Left lung (tissue), 10 donors: ENCODE results near the gene PPIL1. TPM values are rescaled to one million over a fixed set of nuclear protein-coding genes. Genes with fewer than 3 reads are reported as not detected.
A peak's percentile ranks its signal among the peaks of the same experiment; 100 is the strongest.

Experiments
- ATAC-seq: fragments of 200-7000 bp; cut with Tn5 transposase; one replicate; pipeline ENCODE4 v1.9.1; 2020; ENCODE audit warnings: moderate library complexity
- DNase-seq, 4 donors: peaks; one replicate each; pipeline ENCODE4 v3.0.0-alpha.2; 2013 to 2020
- H3K27ac ChIP-seq, 2 donors: fragments of 200-600 bp; sonication (generic) in 1 of 2; one replicate each; pipeline versions ENCODE4 v1.5.0 to v1.8.0; 2020 to 2021
- H3K27me3 ChIP-seq, 2 donors: fragments of 200-600 bp; sonication (generic) in 1 of 2; one replicate each; pipeline versions ENCODE4 v1.5.0 to v1.8.0; 2020 to 2021
- H3K36me3 ChIP-seq, 2 donors: fragments of 200-600 bp; sonication (generic) in 1 of 2; one replicate each; pipeline versions ENCODE4 v1.5.0 to v1.8.0; 2020 to 2021
- H3K4me1 ChIP-seq, 2 donors: fragments of 200-600 bp; one replicate each; pipeline ENCODE4 v1.8.0; 2021
- H3K4me3 ChIP-seq, 2 donors: fragments of 200-600 bp; sonication (generic) in 1 of 2; one replicate each; pipeline versions ENCODE4 v1.5.0 to v1.8.0; 2020 to 2021; ENCODE audit warnings: mild to moderate bottlenecking in 1 of 2
- H3K9me3 ChIP-seq, 2 donors: fragments of 200-600 bp; sonication (generic) in 1 of 2; one replicate each; pipeline versions ENCODE4 v1.5.0 to v1.8.0; 2020 to 2021
- intact Hi-C, 2 donors: fragments of 100-400 bp; cut with DNase I; formaldehyde crosslinking; loops; one replicate each; pipeline versions ENCODE4 v1.11.2 to v1.14.2; 2022
- polyA plus RNA-seq, 6 donors: library from polyadenylated mRNA; unstranded; fragments of 120-200 nt; gene quantifications; one replicate each; pipeline ENCODE4 v1.2.1, GENCODE V29; 2013; ENCODE audit not compliant: insufficient read length in 6 of 6
- total RNA-seq, 2 donors: library from RNA; stranded (reverse); fragmentation: NEBNext Ultra II Directional; extraction: Animal tissue kit (Norgen Biotek cat#: 25700); gene quantifications; one replicate each; pipeline ENCODE4 v1.2.1, GENCODE V29; 2021
- TF ChIP-seq, protein P1 (sequence below), 2 donors: fragments of 200-600 bp; sonication (generic) in 1 of 2; IDR thresholded peaks; one replicate each; pipeline versions ENCODE4 v1.5.0 to v1.8.0; 2021; ENCODE audit warnings: antibody characterized with exemption in 2 of 2
- donor health status: DM: no; HTN: yes; CAD: no.
- donor health status: DM: no; HTN: no; CAD: no.

The PPIL1 gene
- total and polyA plus RNA-seq, 8 donors, result 19.6 to 45.3 (median 34.5) TPM

- no peak overlapping the region for H3K27ac ChIP-seq
- intact Hi-C loops, result no loop called here
- TF ChIP-seq, protein P1, sequence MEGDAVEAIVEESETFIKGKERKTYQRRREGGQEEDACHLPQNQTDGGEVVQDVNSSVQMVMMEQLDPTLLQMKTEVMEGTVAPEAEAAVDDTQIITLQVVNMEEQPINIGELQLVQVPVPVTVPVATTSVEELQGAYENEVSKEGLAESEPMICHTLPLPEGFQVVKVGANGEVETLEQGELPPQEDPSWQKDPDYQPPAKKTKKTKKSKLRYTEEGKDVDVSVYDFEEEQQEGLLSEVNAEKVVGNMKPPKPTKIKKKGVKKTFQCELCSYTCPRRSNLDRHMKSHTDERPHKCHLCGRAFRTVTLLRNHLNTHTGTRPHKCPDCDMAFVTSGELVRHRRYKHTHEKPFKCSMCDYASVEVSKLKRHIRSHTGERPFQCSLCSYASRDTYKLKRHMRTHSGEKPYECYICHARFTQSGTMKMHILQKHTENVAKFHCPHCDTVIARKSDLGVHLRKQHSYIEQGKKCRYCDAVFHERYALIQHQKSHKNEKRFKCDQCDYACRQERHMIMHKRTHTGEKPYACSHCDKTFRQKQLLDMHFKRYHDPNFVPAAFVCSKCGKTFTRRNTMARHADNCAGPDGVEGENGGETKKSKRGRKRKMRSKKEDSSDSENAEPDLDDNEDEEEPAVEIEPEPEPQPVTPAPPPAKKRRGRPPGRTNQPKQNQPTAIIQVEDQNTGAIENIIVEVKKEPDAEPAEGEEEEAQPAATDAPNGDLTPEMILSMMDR (IDR thresholded peaks at IDR 0.05), result no peak
- H3K4me1 ChIP-seq, result peaks cover 11 to 26% of the 10 kb centered on the region in 2 donors
- H3K9me3 ChIP-seq, result no peaks in the 10 kb centered on the region
- no peaks in the 10 kb centered on the region for H3K36me3 ChIP-seq
- no peaks in the 10 kb centered on the region for H3K27me3 ChIP-seq
- DNase-seq (no peak), ATAC-seq (no peak)
- no peak overlapping the region for H3K4me3 ChIP-seq
These were observed 49.2 kb downstream of the PPIL1 start for GRCh38 chr6:36825452-36825851.

DNA sequence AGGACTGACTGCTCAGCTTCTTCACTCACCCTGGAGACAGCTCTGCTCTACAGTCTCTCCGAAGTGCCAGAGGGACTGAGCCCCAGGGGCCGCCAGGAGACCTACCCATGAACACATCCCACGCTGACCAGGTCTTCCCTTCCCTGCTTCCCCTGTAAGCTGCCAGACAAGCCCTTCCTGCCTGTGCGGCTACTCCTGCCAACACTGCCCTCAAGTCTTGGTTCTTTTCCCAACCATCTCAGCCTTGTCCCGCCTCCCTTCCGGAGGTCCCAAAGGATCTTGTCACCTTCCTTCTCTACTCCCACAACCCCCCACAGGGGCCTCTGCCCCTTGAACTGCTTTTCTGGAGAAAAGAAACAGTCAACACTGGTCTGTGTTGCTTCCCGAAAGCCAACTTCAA, 50.4 kb downstream of the PPIL1 start:
- TF ChIP-seq, protein P1 (IDR thresholded peaks at IDR 0.05), result no peak
- H3K27me3 ChIP-seq, result no peaks in the 10 kb centered on the region
- H3K36me3 ChIP-seq, result no peaks in the 10 kb centered on the region
- DNase-seq (no peak), ATAC-seq (peak; percentile 4)
- no peaks in the 10 kb centered on the region for H3K9me3 ChIP-seq
- H3K27ac ChIP-seq, result no peak overlapping the region
- intact Hi-C loops, result no loop called here
- H3K4me3 ChIP-seq, result no peak overlapping the region
- peaks cover 5 to 26% of the 10 kb centered on the region in 2 donors for H3K4me1 ChIP-seq

DNA sequence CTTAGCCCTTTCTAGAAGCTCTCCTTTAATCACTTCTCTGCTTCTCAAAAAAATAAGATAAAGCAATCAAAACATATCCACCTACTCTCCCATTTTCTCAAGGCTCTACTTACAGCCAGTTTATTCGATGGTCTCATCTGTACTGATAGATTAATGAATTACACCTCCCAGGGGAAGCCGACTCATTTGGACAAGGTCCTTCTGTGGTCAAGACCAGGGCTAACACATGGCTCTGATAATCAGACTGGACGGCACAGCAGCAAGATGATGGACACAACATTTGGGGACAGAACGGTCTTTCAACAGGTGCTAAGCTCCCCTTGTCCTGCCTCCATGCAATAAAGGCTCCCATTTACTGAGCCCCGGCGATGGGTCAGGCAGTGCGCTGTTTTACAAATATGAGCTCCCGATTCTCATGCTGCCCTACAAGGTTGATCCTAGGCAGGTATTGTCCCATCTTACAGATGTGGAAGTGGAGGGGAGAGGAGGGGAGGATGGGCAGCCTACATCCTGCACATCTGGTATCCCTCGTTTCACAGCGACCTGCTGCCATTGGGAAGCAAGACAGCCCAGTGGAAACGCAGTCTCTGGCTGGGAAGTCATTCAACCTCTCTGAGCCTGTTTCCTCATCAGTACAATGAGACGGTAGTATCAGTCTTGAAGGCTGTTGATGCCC, 51.0 kb downstream of the PPIL1 start:
- no peaks in the 10 kb centered on the region for H3K9me3 ChIP-seq
- peaks cover 5 to 26% of the 10 kb centered on the region in 2 donors for H3K4me1 ChIP-seq
- no peak overlapping the region for H3K4me3 ChIP-seq
- H3K36me3 ChIP-seq, result no peaks in the 10 kb centered on the region
- TF ChIP-seq, protein P1 (IDR thresholded peaks at IDR 0.05), result no peak
- no peaks in the 10 kb centered on the region for H3K27me3 ChIP-seq
- peak overlapping the region in 1 of 2 donors; percentile 28 for H3K27ac ChIP-seq
- intact Hi-C loops, result no loop called here
- ATAC-seq (no peak), DNase-seq (no peak)

GRCh38 chr6:36822506-36823269, 51.9 kb downstream of the PPIL1 start:
- peak; percentile 11 for ATAC-seq
- no peak overlapping the region for H3K4me3 ChIP-seq
- TF ChIP-seq, protein P1 (IDR thresholded peaks at IDR 0.05), result no peak
- H3K27ac ChIP-seq, result peak overlapping the region in 1 of 2 donors; percentile 28
- no peak for DNase-seq
- intact Hi-C loops, result no loop called here
- no peaks in the 10 kb centered on the region for H3K27me3 ChIP-seq
- H3K36me3 ChIP-seq, result no peaks in the 10 kb centered on the region
- H3K9me3 ChIP-seq, result no peaks in the 10 kb centered on the region
- peaks cover 2 to 22% of the 10 kb centered on the region in 2 donors for H3K4me1 ChIP-seq

GRCh38 chr6:36821581-36822335, 52.8 kb downstream of the PPIL1 start:
- DNase-seq, result no peak
- Histone ChIP-seq H3K36me3 (no peaks in the 10 kb centered on the region), H3K27me3 (no peaks in the 10 kb centered on the region), H3K9me3 (no peaks in the 10 kb centered on the region), H3K27ac (no peak overlapping the region), H3K4me3 (no peak overlapping the region), H3K4me1 (peaks cover 0 to 13% of the 10 kb centered on the region in 2 donors)
- intact Hi-C loops, result no loop called here
- no peak for ATAC-seq
- TF ChIP-seq, protein P1 (IDR thresholded peaks at IDR 0.05), result no peak
